ENCODE measurements around the gene FBN3.
"Not testable (repeated sequence)": the region's sequence is repeated elsewhere in the genome, so short reads cannot be mapped to it uniquely, and the experiment has no call there.

Gene FBN3

GRCh38 chr19:8149261-8150094, at the start of gene FBN3:
Gene FBN3 (minus strand): TSS chr19:8149592. CDS start chr19:8147480, 2,112 bp downstream.
- no peak for DNase-seq

GRCh38 chr19:8196271-8196927, 47.0 kb upstream of the FBN3 start:
- no peak for DNase-seq

- peak; percentile 66 for DNase-seq
Measured at GRCh38 chr19:8194528-8195267, 45.3 kb upstream of the FBN3 start.

GRCh38 chr19:8192221-8192820, 42.9 kb upstream of the FBN3 start:
- DNase-seq = no peak

GRCh38 chr19:8185343-8186068, 36.1 kb upstream of the FBN3 start:
- no peak for DNase-seq

GRCh38 chr19:8184274-8184673, 34.9 kb upstream of the FBN3 start:
- no peak for DNase-seq

GRCh38 chr19:8180018-8180417, 30.6 kb upstream of the FBN3 start:
- DNase-seq = no peak

- DNase-seq = no peak
Measured at GRCh38 chr19:8174706-8175105, 25.3 kb upstream of the FBN3 start.

- DNase-seq = no peak
Measured at GRCh38 chr19:8168537-8168936, 19.1 kb upstream of the FBN3 start.

GRCh38 chr19:8167985-8168384, 18.6 kb upstream of the FBN3 start:
- DNase-seq = no peak

- DNase-seq = no peak
Measured at GRCh38 chr19:8163759-8164158, 14.4 kb upstream of the FBN3 start.

- DNase-seq = no peak
Measured at GRCh38 chr19:8161135-8161646, 11.8 kb upstream of the FBN3 start.

GRCh38 chr19:8159322-8159721, 9.9 kb upstream of the FBN3 start:
- not testable (repeated sequence) for DNase-seq

- DNase-seq = peak; percentile 84
Measured at GRCh38 chr19:8158411-8159074, 9.2 kb upstream of the FBN3 start.

GRCh38 chr19:8155318-8155717, 5.9 kb upstream of the FBN3 start:
- DNase-seq = no peak

GRCh38 chr19:8154014-8154413, 4.6 kb upstream of the FBN3 start:
- peak; percentile 10 for DNase-seq

GRCh38 chr19:8151767-8152035, 2.3 kb upstream of the FBN3 start:
- no peak for DNase-seq

- DNase-seq = no peak
Measured at GRCh38 chr19:8150998-8151766, 1.8 kb upstream of the FBN3 start.

- no peak for DNase-seq
Measured at GRCh38 chr19:8150178-8150865, 930 bp upstream of the FBN3 start.

GRCh38 chr19:8148410-8149260, 757 bp downstream of the FBN3 start:
- DNase-seq = no peak

Measured in CD4-positive, alpha-beta T cell treated with Interleukin-21 for 1 hour (primary cell).